ENCODE data around the gene SYT1.

SYT1 gene

DNA sequence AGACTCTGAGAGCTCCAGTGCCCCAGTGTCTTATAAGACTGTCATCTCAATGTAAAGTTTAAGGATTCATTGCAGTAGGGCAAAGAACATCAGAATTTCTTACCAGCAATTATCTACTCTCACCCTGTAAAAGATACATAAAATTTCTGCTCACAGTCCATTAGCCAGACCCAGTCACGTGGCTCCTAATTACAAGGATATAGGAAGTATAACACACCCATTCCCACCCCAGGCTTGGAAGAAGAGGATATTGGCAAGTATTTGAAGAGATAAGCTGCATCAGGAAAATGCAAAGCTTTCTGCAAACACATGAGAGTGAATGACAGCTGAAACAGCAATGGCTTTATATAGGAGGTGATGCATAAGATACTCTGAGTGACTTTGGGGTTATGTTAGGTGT lies 14.3 kb downstream of the SYT1 start:
- no peak overlapping the region for H3K27ac ChIP-seq
- no peak for TF ChIP-seq ZFX (IDR thresholded peaks at IDR 0.05; ENCODE audit: borderline replicate concordance)
- TF ChIP-seq, protein P1, sequence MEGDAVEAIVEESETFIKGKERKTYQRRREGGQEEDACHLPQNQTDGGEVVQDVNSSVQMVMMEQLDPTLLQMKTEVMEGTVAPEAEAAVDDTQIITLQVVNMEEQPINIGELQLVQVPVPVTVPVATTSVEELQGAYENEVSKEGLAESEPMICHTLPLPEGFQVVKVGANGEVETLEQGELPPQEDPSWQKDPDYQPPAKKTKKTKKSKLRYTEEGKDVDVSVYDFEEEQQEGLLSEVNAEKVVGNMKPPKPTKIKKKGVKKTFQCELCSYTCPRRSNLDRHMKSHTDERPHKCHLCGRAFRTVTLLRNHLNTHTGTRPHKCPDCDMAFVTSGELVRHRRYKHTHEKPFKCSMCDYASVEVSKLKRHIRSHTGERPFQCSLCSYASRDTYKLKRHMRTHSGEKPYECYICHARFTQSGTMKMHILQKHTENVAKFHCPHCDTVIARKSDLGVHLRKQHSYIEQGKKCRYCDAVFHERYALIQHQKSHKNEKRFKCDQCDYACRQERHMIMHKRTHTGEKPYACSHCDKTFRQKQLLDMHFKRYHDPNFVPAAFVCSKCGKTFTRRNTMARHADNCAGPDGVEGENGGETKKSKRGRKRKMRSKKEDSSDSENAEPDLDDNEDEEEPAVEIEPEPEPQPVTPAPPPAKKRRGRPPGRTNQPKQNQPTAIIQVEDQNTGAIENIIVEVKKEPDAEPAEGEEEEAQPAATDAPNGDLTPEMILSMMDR (IDR thresholded peaks at IDR 0.05): no peak

DNA sequence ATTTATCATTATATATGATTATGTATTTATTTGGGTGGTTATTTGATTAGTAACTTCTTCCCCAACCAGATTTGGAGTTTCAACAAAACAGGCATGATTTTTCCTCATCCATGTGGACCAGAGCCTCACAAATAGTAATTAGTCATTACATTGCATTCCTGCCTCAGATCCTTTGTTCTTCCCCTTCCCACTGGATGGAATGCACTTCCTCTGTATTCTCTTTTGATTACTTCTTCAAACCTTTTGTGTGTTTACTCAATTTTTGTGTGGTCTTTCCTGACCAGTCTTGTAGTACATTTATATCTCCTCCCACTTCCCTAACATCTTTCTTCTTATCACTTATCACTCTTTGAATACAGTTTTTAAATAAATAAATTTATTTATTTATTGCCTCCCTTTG lies 15.5 kb downstream of the SYT1 start:
- no peak overlapping the region for H3K27ac ChIP-seq
- no peak for TF ChIP-seq ZFX (IDR thresholded peaks at IDR 0.05; ENCODE audit: borderline replicate concordance)
- TF ChIP-seq, protein P1 (IDR thresholded peaks at IDR 0.05): no peak

DNA sequence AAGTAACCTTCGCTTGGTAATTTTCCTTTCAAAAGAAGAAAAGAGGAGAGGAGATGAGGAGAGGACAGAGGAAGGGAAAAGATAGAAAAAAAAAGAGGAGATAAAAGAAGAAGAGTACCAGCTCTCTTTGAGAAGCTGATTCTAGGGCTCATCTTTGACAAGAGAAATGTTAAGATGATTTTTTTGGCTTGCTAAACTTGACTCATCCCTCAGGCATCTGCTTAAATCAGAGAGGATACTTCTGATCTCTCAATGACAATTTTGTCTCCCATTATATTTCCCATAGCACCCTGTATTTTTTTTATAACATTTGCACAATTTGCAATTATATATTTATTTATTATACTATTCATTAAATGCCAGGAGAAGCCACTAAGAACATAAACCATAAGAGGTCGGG lies 17.1 kb downstream of the SYT1 start:
- H3K27ac ChIP-seq: no peak overlapping the region
- TF ChIP-seq, protein P1 (IDR thresholded peaks at IDR 0.05): no peak
- TF ChIP-seq ZFX (IDR thresholded peaks at IDR 0.05; ENCODE audit: borderline replicate concordance): no peak

DNA sequence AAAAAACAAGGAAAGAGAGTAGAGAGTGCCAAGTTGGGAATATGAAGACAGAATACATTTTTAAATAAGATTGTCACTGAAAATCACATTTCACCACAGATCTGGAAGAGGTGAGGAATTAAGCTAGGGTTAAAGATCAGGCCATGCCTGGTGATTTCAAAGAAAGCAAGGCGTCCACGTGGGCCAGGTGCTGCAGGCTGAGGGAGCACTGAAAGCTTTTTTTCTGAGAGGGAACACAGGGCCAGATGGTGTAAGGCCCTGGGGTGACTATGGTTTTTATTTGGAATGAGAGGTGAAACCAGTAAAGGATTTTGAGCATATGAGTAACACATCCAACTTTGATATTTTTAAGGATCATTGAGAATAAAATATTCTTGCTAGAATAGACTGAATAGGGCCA lies 20.9 kb downstream of the SYT1 start:
- no peak overlapping the region for H3K27ac ChIP-seq
- TF ChIP-seq ZFX (IDR thresholded peaks at IDR 0.05; ENCODE audit: borderline replicate concordance): no peak
- TF ChIP-seq, protein P1 (IDR thresholded peaks at IDR 0.05): no peak

DNA sequence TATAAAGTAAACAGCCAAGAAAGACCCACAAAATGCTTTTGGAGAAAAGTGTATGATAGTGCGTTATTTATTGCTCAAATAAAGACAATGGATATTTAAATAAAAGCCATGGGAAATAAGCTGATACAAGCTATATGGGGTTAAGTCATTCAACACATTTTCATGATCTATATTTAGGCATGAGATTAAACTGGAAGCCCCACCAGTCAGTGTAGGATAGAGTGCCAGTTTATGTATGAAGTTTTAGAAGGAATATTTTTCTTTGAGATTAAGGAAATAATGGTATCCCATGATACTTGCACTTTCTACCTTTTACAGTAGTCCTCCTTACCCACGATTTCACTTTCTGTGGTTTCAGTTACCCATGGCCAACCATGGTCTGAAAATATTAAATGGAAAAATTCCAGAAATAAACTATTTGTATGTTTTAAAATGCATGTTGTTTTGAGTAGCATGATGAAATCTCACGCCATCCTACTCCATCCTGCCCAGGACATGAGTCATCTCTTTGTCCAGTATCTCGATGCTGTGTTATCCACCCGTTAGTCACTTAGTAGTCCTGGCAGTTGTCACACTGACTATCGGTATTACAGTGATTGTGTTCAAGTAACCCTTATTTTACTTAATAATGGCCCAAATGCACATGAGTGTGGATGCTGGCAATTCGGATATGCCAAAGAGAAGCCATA lies 22.3 kb downstream of the SYT1 start:
- no peak overlapping the region for H3K27ac ChIP-seq
- TF ChIP-seq ZFX (IDR thresholded peaks at IDR 0.05; ENCODE audit: borderline replicate concordance): no peak
- TF ChIP-seq, protein P1 (IDR thresholded peaks at IDR 0.05): no peak

DNA sequence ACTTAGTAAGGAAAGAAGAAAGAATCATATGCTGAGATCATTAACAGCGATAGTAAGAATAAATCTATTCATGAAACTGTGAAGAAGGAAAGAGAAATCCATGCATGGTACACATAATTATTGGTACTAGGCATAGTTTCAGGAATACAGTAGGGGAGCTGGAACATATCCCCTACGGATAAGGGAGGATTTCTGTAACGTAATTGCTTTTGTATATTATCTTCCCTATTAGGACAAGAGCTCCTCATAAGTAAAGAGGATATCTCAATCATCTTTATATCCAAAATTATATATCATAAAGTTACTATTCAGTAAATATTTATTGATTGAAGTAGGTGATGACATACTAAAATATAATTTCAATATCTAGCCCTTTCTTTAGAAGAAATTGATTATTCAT lies 22.9 kb downstream of the SYT1 start:
- TF ChIP-seq ZFX (IDR thresholded peaks at IDR 0.05; ENCODE audit: borderline replicate concordance): no peak
- no peak overlapping the region for H3K27ac ChIP-seq

DNA sequence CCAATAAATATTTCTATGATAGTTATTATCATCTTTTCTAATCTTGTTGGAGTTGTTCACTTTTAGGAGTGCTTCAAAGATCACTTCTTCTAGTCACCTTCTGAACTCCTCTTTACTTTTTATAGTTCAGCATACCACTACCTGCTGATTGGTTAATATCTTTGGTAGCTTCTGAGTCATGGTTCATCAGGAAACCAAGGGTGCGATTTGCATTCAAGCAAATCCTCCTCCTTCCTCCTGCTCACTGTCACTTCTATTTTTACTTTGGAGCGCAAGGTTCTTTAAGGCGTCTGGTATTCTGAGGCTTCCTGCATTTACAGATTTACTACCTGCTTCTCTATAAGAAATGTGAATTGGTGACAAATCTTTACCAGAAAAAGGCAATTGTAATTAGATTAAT lies 24.0 kb downstream of the SYT1 start:
- H3K27ac ChIP-seq: no peak overlapping the region
- no peak for TF ChIP-seq ZFX (IDR thresholded peaks at IDR 0.05; ENCODE audit: borderline replicate concordance)
- TF ChIP-seq, protein P1 (IDR thresholded peaks at IDR 0.05): no peak

Data from 22Rv1 (cell line).